Panc1 (cell line): ENCODE data around the gene ATXN7L1. TPM values are rescaled to one million over a fixed set of nuclear protein-coding genes. Genes with fewer than 3 reads are reported as not detected.
"Not testable (repeated sequence)": the region's sequence is repeated elsewhere in the genome, so short reads cannot be mapped to it uniquely, and the experiment has no call there.

Experiments
- ATAC-seq: fragments of 200-7000 bp; cut with Tn5 transposase; 2 replicates; pipeline ENCODE4 v1.9.1; 2020; ENCODE audit warnings: mild to moderate bottlenecking, moderate library complexity
- BruUV-seq: library from RNA; stranded (reverse); fragments of 400-500 nt; replicated peaks from 2 replicates; lab custom pipeline; 2021; lab: Mats Ljungman, UMichigan
- CTCF ChIA-PET: fragments of 300-600 bp; sonication (Branson Sonifier 250); formaldehyde crosslinking; loops from one replicate; lab custom pipeline; 2022; ENCODE audit warnings: antibody characterized with exemption; lab: Charles Lee
- POLR2A ChIA-PET: fragments of 300-600 bp; sonication (Branson Sonifier 250); formaldehyde crosslinking; loops from one replicate; lab custom pipeline; 2022; ENCODE audit warnings: antibody characterized with exemption; lab: Charles Lee
- DNase-seq: peaks from one replicate; pipeline ENCODE4 v3.0.0-alpha.2; 2010; ENCODE audit warnings: low read depth, low spot score
- H3K27ac ChIP-seq: 2 replicates; pipeline ENCODE4 v1.5.1; 2011; ENCODE audit warnings: mild to moderate bottlenecking, low read length, inconsistent platforms
- H3K27me3 ChIP-seq: fragments of 200-500 bp; sonication (Bioruptor generic); 2 replicates; pipeline ENCODE4 v1.6.0; 2014; ENCODE audit warnings: low read length, inconsistent platforms; ENCODE audit not compliant: control insufficient read depth, insufficient read depth
- H3K36me3 ChIP-seq: fragments of 200-500 bp; sonication (Bioruptor generic); 2 replicates; pipeline ENCODE4 v1.5.1; 2014; ENCODE audit warnings: inconsistent platforms, mild to moderate bottlenecking, low read length, moderate library complexity; ENCODE audit not compliant: control insufficient read depth, insufficient read depth
- H3K4me1 ChIP-seq: 2 replicates; pipeline ENCODE4 v1.5.1; 2011; ENCODE audit warnings: inconsistent platforms, mild to moderate bottlenecking, low read length, moderate library complexity; ENCODE audit not compliant: control insufficient read depth, insufficient read depth
- H3K4me3 ChIP-seq, 2 experiments: 2 replicates each; pipeline ENCODE4 v1.5.1; 2011 to 2012; ENCODE audit warnings: low read depth in 2 of 2, low read length in 2 of 2, mild to moderate bottlenecking in 2 of 2, inconsistent platforms in 1 of 2, moderate library complexity in 1 of 2
- H3K9me3 ChIP-seq: fragments of 200-500 bp; sonication (Bioruptor generic); 2 replicates; pipeline ENCODE4 v1.5.1; 2014; ENCODE audit warnings: low read depth, mild to moderate bottlenecking, inconsistent platforms, low read length, moderate library complexity; ENCODE audit not compliant: control insufficient read depth, insufficient read depth
- POLR2AphosphoS5 ChIP-seq: IDR thresholded peaks from 2 replicates; pipeline ENCODE4 v1.6.1; 2012; ENCODE audit warnings: mild to moderate bottlenecking, low read depth, low read length, moderate library complexity
- SIN3A ChIP-seq: IDR thresholded peaks from 2 replicates; pipeline ENCODE4 v1.6.1; 2012; ENCODE audit warnings: low read depth, mild to moderate bottlenecking, low read length, moderate library complexity, borderline replicate concordance; ENCODE audit not compliant: insufficient read depth
- TCF7L2 ChIP-seq: IDR thresholded peaks from 2 replicates; pipeline ENCODE4 v1.6.1; 2011; ENCODE audit warnings: mild to moderate bottlenecking, low read depth, low read length, inconsistent platforms
- in situ Hi-C: cut with HindIII; loops from 2 replicates; pipeline ENCODE4 v1.10.0; 2016; ENCODE audit warnings: low sequenced_read_pairs, low pct_unique_long_range_greater_than_20kb
- intact Hi-C: fragments of 100-400 bp; cut with micrococcal nuclease; formaldehyde crosslinking; loops from one replicate; pipeline ENCODE4 v1.10.0; 2022; ENCODE audit not compliant: unreplicated experiment
- total RNA-seq: library from RNA; stranded (reverse); gene quantifications from one replicate; pipeline ENCODE4 v1.2.1, GENCODE V29; 2021; ENCODE audit not compliant: unreplicated experiment
- TF ChIP-seq, protein P1 (sequence below), 2 experiments: IDR thresholded peaks; 2 replicates each; pipeline ENCODE4 v1.6.1; 2011 to 2012; ENCODE audit warnings: low read depth in 2 of 2, control low read depth in 1 of 2, low read length in 1 of 2, mild to moderate bottlenecking in 1 of 2, moderate library complexity in 1 of 2; ENCODE audit not compliant: insufficient read depth in 1 of 2
- TF ChIP-seq, protein P2 (sequence below): fragments of 450-650 bp; IDR thresholded peaks from 2 replicates; pipeline ENCODE4 v1.5.1; 2017; ENCODE audit warnings: mild to moderate bottlenecking

ATXN7L1 gene
- total RNA-seq, 1 experiment from 2014 or later = 10.8 TPM

DNA sequence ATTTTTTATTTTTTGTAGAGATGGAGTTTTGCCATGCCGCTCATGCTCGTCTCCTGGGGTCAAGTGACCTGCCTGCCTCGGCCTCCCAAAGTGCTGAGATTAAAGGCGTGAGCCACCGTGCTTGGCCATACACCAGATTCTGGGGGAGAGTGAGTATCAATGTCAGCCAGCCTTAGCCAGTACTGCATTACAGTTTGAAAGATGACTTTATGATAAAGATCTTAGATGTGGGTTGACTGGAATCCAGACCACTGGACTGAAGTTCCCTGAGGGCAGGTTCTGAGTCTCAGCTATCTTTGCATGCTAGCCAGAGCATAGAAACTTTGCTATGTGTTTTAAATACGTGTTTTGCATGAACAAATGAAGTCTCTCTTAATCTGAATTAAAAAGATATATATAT is 177.9 kb downstream of the ATXN7L1 start:
- DNase-seq = no peak
- no peak overlapping the region for H3K4me3 ChIP-seq
- ChIA-PET POLR2A (no interaction called here), CTCF (no interaction called here)
- H3K9me3 ChIP-seq = no peaks in the 10 kb centered on the region
- ATAC-seq = no peak
- BruUV-seq = no TSS peak
- H3K27me3 ChIP-seq = no peaks in the 10 kb centered on the region
- no peak for TF ChIP-seq POLR2AphosphoS5
- no peak for TF ChIP-seq SIN3A
- no peak for TF ChIP-seq TCF7L2
- TF ChIP-seq, protein P1, sequence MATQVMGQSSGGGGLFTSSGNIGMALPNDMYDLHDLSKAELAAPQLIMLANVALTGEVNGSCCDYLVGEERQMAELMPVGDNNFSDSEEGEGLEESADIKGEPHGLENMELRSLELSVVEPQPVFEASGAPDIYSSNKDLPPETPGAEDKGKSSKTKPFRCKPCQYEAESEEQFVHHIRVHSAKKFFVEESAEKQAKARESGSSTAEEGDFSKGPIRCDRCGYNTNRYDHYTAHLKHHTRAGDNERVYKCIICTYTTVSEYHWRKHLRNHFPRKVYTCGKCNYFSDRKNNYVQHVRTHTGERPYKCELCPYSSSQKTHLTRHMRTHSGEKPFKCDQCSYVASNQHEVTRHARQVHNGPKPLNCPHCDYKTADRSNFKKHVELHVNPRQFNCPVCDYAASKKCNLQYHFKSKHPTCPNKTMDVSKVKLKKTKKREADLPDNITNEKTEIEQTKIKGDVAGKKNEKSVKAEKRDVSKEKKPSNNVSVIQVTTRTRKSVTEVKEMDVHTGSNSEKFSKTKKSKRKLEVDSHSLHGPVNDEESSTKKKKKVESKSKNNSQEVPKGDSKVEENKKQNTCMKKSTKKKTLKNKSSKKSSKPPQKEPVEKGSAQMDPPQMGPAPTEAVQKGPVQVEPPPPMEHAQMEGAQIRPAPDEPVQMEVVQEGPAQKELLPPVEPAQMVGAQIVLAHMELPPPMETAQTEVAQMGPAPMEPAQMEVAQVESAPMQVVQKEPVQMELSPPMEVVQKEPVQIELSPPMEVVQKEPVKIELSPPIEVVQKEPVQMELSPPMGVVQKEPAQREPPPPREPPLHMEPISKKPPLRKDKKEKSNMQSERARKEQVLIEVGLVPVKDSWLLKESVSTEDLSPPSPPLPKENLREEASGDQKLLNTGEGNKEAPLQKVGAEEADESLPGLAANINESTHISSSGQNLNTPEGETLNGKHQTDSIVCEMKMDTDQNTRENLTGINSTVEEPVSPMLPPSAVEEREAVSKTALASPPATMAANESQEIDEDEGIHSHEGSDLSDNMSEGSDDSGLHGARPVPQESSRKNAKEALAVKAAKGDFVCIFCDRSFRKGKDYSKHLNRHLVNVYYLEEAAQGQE (IDR thresholded peaks at IDR 0.05; ENCODE audit: insufficient read depth in 1 of 2, low read depth in 2 of 2, low read length in 1 of 2) = no peak
- TF ChIP-seq, protein P2, sequence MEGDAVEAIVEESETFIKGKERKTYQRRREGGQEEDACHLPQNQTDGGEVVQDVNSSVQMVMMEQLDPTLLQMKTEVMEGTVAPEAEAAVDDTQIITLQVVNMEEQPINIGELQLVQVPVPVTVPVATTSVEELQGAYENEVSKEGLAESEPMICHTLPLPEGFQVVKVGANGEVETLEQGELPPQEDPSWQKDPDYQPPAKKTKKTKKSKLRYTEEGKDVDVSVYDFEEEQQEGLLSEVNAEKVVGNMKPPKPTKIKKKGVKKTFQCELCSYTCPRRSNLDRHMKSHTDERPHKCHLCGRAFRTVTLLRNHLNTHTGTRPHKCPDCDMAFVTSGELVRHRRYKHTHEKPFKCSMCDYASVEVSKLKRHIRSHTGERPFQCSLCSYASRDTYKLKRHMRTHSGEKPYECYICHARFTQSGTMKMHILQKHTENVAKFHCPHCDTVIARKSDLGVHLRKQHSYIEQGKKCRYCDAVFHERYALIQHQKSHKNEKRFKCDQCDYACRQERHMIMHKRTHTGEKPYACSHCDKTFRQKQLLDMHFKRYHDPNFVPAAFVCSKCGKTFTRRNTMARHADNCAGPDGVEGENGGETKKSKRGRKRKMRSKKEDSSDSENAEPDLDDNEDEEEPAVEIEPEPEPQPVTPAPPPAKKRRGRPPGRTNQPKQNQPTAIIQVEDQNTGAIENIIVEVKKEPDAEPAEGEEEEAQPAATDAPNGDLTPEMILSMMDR = no peak
- no peak overlapping the region for H3K27ac ChIP-seq
- H3K4me1 ChIP-seq = no peaks in the 10 kb centered on the region
- intact Hi-C loops = no loop called here
- no peaks in the 10 kb centered on the region for H3K36me3 ChIP-seq
- in situ Hi-C loops = no loop called here

GRCh38 chr7:105697753-105698152 is 178.6 kb downstream of the ATXN7L1 start:
- intact Hi-C loops = no loop called here
- Histone ChIP-seq H3K4me3 (no peak overlapping the region), H3K4me1 (no peaks in the 10 kb centered on the region), H3K27me3 (no peaks in the 10 kb centered on the region), H3K9me3 (no peaks in the 10 kb centered on the region), H3K27ac (no peak overlapping the region), H3K36me3 (no peaks in the 10 kb centered on the region)
- ATAC-seq = no peak
- in situ Hi-C loops = no loop called here
- no TSS peak for BruUV-seq
- no peak for TF ChIP-seq SIN3A
- TF ChIP-seq, protein P2 = no peak
- TF ChIP-seq POLR2AphosphoS5 = no peak
- TF ChIP-seq, protein P1 (IDR thresholded peaks at IDR 0.05; ENCODE audit: insufficient read depth in 1 of 2, low read depth in 2 of 2, low read length in 1 of 2) = no peak
- TF ChIP-seq TCF7L2 = no peak
- ChIA-PET CTCF (no interaction called here), POLR2A (interaction anchor here (0.6 kb wide), 1 partner anchor 338 kb away, joined by 3 read pairs; no protein-coding TSS in a partner anchor)
- DNase-seq = no peak

DNA sequence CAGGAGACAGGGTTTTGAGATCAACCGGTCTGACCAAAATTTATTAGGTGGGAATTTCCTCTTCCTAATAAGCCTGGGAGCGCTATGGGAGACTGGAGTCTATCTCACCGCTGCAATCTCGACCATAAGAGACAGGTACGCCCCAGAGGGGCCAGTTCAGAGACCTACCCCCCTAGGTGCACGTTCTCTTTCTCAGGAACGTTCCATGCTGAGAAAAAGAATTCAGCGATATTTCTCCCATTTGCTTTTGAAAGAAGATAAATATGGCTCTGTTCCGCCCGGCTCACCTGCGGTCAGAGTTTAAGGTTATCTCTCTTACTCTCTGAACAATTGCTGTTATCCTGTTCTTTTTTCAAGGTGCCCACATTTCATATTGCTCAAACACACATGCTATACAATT is 179.2 kb downstream of the ATXN7L1 start:
- in situ Hi-C loops, H3K27me3 ChIP-seq, H3K27ac ChIP-seq, intact Hi-C loops, POLR2A ChIA-PET, H3K36me3 ChIP-seq, BruUV-seq, DNase-seq, H3K9me3 ChIP-seq, CTCF ChIA-PET, H3K4me1 ChIP-seq, H3K4me3 ChIP-seq, ATAC-seq: not testable (repeated sequence)
